ENCODE results near the gene SLC25A42.

Gene SLC25A42

GRCh38 chr19:19059018-19059836 is 4.6 kb upstream of the SLC25A42 start:
- ChIA-PET POLR2A (ENCODE audit: low non-redundant PET) (no interaction called here), CTCF (interaction anchor here (0.6 kb wide), 2 partner anchors 23 to 157 kb away, joined by 3 to 4 read pairs; no protein-coding TSS in a partner anchor)
- no peak for TF ChIP-seq CTCF (conservative IDR thresholded peaks at IDR 0.05; ENCODE audit: low read depth)
- no peak for DNase-seq (ENCODE audit: low spot score)
- H3K27ac ChIP-seq = peak overlapping the region; percentile 73

GRCh38 chr19:19059837-19060611 is 3.8 kb upstream of the SLC25A42 start:
- CTCF ChIA-PET = interaction anchor here (0.6 kb wide), 2 partner anchors 24 to 156 kb away, joined by 3 to 4 read pairs; no protein-coding TSS in a partner anchor

GRCh38 chr19:19061506-19061905 is 2.3 kb upstream of the SLC25A42 start:
- TF ChIP-seq CTCF (conservative IDR thresholded peaks at IDR 0.05; ENCODE audit: low read depth) = no peak
- H3K27ac ChIP-seq = peak overlapping the region; percentile 73
- POLR2A ChIA-PET (ENCODE audit: low non-redundant PET) = no interaction called here
- CTCF ChIA-PET = interaction anchor here (1.0 kb wide), 1 partner anchor 84 kb away, joined by 3 read pairs; no protein-coding TSS in a partner anchor
- no peak for DNase-seq (ENCODE audit: low spot score)

More at GRCh38 chr19:19059837-19060611, 3.8 kb upstream of the SLC25A42 start:
- POLR2A ChIA-PET (ENCODE audit: low non-redundant PET) = no interaction called here
- no peak for DNase-seq (ENCODE audit: low spot score)
- no peak for TF ChIP-seq CTCF (conservative IDR thresholded peaks at IDR 0.05; ENCODE audit: low read depth)
- H3K27ac ChIP-seq = peak overlapping the region; percentile 73

GRCh38 chr19:19062454-19063182 is 1.2 kb upstream of the SLC25A42 start:
- peak; percentile 42 for DNase-seq (ENCODE audit: low spot score)
- H3K27ac ChIP-seq = peak overlapping the region; percentile 73
- CTCF ChIA-PET = interaction anchor here (0.6 kb wide), 1 partner anchor 9 kb away, joined by 3 read pairs; no protein-coding TSS in a partner anchor
- POLR2A ChIA-PET (ENCODE audit: low non-redundant PET) = no interaction called here
- TF ChIP-seq CTCF (conservative IDR thresholded peaks at IDR 0.05; ENCODE audit: low read depth) = no peak

- DNase-seq (ENCODE audit: low spot score) = peak; percentile 18
- ChIA-PET CTCF (no interaction called here), POLR2A (ENCODE audit: low non-redundant PET) (no interaction called here)
- no peak for TF ChIP-seq CTCF (conservative IDR thresholded peaks at IDR 0.05; ENCODE audit: low read depth)
- peak overlapping the region; percentile 73 for H3K27ac ChIP-seq
Measured at GRCh38 chr19:19064098-19064722, 416 bp downstream of the SLC25A42 start.
